ENCODE results near the gene FBXO7.

Gene FBXO7

DNA sequence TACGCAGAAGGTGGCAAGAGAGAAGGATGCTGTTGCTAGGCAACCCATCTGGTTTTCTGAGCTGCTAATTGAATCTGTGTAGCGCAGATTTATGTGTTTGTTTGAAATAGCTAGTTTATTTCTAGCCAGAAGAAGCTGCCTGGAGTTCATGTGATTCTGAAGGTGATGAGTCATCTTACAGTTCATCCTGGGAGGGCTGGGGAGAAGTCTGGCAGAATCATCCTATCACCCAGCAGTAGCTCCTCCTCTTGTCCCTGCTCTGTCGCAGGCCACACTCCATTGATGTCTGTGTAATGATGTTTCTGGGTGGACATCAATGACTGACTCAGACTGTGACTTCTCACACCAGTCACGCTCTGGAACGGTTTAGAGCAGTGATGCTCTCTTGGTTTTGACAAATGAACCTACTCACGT lies 4.8 kb upstream of the FBXO7 start:
- Histone ChIP-seq H3K9me3 (ENCODE audit: control insufficient read depth, insufficient read depth, low read depth, low read length) (no peaks in the 10 kb centered on the region), H3K27ac (ENCODE audit: extremely low read depth, low read depth, low read length) (no peak overlapping the region), H3K4me3 (ENCODE audit: low read depth, low read length) (no peak overlapping the region), H3K4me1 (ENCODE audit: control insufficient read depth, insufficient read depth, low read length) (no peaks in the 10 kb centered on the region), H3K36me3 (ENCODE audit: control insufficient read depth in 2 of 2, insufficient read depth in 1 of 2, low read length in 2 of 2) (no peaks in the 10 kb centered on the region)
- CTCF ChIA-PET: interaction anchor here (0.7 to 3.3 kb wide), 8 partner anchors 12 to 499 kb away, joined by 3 to 12 read pairs (median 4); no protein-coding TSS in a partner anchor
- POLR2A ChIA-PET: no interaction called here
- TF ChIP-seq, protein P1, sequence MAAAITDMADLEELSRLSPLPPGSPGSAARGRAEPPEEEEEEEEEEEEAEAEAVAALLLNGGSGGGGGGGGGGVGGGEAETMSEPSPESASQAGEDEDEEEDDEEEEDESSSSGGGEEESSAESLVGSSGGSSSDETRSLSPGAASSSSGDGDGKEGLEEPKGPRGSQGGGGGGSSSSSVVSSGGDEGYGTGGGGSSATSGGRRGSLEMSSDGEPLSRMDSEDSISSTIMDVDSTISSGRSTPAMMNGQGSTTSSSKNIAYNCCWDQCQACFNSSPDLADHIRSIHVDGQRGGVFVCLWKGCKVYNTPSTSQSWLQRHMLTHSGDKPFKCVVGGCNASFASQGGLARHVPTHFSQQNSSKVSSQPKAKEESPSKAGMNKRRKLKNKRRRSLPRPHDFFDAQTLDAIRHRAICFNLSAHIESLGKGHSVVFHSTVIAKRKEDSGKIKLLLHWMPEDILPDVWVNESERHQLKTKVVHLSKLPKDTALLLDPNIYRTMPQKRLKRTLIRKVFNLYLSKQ (tag by site-specific recombination; IDR thresholded peaks at IDR 0.05; ENCODE audit: borderline replicate concordance): no peak
- peak; percentile 71 for TF ChIP-seq GLIS1 (tag by site-specific recombination; IDR thresholded peaks at IDR 0.05)
- TF ChIP-seq, protein P2, sequence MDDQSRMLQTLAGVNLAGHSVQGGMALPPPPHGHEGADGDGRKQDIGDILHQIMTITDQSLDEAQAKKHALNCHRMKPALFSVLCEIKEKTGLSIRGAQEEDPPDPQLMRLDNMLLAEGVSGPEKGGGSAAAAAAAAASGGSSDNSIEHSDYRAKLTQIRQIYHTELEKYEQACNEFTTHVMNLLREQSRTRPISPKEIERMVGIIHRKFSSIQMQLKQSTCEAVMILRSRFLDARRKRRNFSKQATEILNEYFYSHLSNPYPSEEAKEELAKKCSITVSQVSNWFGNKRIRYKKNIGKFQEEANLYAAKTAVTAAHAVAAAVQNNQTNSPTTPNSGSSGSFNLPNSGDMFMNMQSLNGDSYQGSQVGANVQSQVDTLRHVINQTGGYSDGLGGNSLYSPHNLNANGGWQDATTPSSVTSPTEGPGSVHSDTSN (CRISPR knock-in tag; IDR thresholded peaks at IDR 0.05): no peak
- TF ChIP-seq ZNF24 (tag by site-specific recombination; IDR thresholded peaks at IDR 0.05): no peak
- no peak for TF ChIP-seq ZNF2 (tag by site-specific recombination; IDR thresholded peaks at IDR 0.05)
- TF ChIP-seq ZNF169 (tag by site-specific recombination; IDR thresholded peaks at IDR 0.05): no peak
- TF ChIP-seq, protein P3, sequence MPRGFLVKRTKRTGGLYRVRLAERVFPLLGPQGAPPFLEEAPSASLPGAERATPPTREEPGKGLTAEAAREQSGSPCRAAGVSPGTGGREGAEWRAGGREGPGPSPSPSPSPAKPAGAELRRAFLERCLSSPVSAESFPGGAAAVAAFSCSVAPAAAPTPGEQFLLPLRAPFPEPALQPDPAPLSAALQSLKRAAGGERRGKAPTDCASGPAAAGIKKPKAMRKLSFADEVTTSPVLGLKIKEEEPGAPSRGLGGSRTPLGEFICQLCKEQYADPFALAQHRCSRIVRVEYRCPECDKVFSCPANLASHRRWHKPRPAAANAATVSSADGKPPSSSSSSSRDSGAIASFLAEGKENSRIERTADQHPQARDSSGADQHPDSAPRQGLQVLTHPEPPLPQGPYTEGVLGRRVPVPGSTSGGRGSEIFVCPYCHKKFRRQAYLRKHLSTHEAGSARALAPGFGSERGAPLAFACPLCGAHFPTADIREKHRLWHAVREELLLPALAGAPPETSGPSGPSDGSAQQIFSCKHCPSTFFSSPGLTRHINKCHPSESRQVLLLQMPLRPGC (tag by site-specific recombination; IDR thresholded peaks at IDR 0.05): no peak
- no peak for TF ChIP-seq ZNF16 (tag by site-specific recombination; IDR thresholded peaks at IDR 0.05; ENCODE audit: low read depth)
- no peak for TF ChIP-seq ZNF488 (tag by site-specific recombination; IDR thresholded peaks at IDR 0.05)
- TF ChIP-seq ZBTB49 (tag by site-specific recombination; IDR thresholded peaks at IDR 0.05; ENCODE audit: low read depth): no peak
- no peak for TF ChIP-seq PRDM6 (tag by site-specific recombination; IDR thresholded peaks at IDR 0.05)
- TF ChIP-seq ZNF174 (tag by site-specific recombination; IDR thresholded peaks at IDR 0.05): no peak
- TF ChIP-seq SP7 (tag by site-specific recombination; IDR thresholded peaks at IDR 0.05): peak; percentile 32; the same call in 1 of the 2 replicates
- no peak for TF ChIP-seq ZNF677 (tag by site-specific recombination; IDR thresholded peaks at IDR 0.05)
- no peak for TF ChIP-seq ZNF311 (tag by site-specific recombination; IDR thresholded peaks at IDR 0.05; ENCODE audit: borderline replicate concordance)
- TF ChIP-seq ZBTB6 (tag by site-specific recombination; IDR thresholded peaks at IDR 0.05): no peak
- no peak for TF ChIP-seq ZNF423 (tag by site-specific recombination; IDR thresholded peaks at IDR 0.05)
- TF ChIP-seq ZNF366 (tag by site-specific recombination; conservative IDR thresholded peaks at IDR 0.05): peak; percentile 47
- no peak for TF ChIP-seq ATF2 (tag by site-specific recombination; IDR thresholded peaks at IDR 0.05; ENCODE audit: low read depth)
- no peak for TF ChIP-seq ZNF155 (tag by site-specific recombination; IDR thresholded peaks at IDR 0.05)
- TF ChIP-seq WT1 (tag by site-specific recombination; IDR thresholded peaks at IDR 0.05): no peak
- no peak for TF ChIP-seq ZNF610 (tag by site-specific recombination; IDR thresholded peaks at IDR 0.05; ENCODE audit: borderline replicate concordance)
- TF ChIP-seq ZNF660 (tag by site-specific recombination; IDR thresholded peaks at IDR 0.05): peak; percentile 58; the same call in 1 of the 2 replicates
- no peak for TF ChIP-seq ZFP3 (tag by site-specific recombination; IDR thresholded peaks at IDR 0.05; ENCODE audit: low read depth)
- no peak for TF ChIP-seq ZNF623 (tag by site-specific recombination; IDR thresholded peaks at IDR 0.05)
- no peak for TF ChIP-seq MEIS1 (CRISPR knock-in tag; IDR thresholded peaks at IDR 0.05; ENCODE audit: borderline replicate concordance)
- TF ChIP-seq KLF9 (tag by site-specific recombination; IDR thresholded peaks at IDR 0.05; ENCODE audit: low read depth): no peak
